Limb (tissue), 2 donors: ENCODE results near the gene DIP2C.

ENCODE experiments used
- DNase-seq, 2 donors: peaks; one replicate each; pipeline ENCODE4 v3.0.0-alpha.2; 2016; ENCODE audit errors: extremely low spot score in 2 of 2

The DIP2C gene

DNA sequence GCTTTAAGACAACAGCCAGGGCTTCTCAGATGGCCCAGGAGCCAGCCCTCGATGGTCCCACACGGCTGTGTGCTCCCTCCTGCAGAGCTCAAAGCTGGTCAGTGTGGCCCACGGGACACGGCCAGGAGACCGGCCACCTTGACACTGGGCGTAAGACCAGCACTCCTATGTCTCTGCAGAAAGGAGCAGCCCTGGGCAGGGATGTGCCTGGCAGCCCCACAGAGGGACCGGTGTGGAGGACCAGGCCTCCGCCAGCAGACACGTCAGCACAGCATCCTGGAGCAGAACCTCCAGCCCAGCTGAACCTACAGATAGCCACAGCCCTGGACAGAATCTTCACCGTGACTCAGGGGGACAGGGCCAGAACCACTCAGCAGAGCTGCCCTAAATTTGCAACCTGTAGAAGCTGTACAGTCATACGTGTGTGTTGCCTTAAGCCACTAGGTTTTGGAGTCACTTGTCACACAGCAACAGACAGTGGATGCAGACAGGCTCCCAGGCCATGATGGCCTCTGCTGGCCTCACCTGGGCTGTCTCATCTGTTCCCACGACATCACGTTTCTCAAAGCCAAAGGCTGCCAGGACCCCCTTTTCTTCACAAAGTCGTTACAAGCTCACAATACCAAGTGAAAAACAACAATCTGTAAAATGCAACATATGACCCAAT is 132.4 kb downstream of the DIP2C start:
- DNase-seq = no peak

DNA sequence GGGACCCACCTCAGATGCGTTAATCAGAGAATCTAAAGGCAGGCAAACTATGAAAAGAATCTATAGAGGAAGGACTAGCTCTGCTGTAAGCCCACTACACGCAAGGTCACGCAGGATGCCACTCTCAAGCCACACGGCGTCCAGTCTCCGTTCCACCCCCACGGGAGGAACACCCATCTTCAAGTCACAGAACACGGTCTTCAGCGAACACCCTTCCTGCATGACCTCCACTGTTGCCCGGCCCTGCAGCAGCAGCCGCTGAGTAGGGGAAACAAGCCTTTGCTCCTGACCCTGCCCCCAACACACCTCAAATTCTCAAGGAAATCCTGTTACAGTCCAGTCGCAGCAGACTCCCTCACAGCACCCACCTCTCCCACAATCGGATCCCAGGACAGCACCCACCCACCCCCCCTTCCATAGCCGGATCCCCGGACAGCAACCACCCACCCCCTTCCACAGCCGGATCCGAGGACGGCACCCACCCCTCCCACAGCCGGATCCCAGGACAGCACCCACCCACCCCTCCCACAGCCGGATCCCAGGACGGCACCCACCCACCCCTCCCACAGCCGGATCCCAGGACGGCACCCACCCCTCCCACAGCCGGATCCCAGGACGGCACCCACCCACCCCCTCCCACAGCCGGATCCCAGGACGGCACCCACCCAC is 133.7 kb downstream of the DIP2C start:
- DNase-seq = no peak

DNA sequence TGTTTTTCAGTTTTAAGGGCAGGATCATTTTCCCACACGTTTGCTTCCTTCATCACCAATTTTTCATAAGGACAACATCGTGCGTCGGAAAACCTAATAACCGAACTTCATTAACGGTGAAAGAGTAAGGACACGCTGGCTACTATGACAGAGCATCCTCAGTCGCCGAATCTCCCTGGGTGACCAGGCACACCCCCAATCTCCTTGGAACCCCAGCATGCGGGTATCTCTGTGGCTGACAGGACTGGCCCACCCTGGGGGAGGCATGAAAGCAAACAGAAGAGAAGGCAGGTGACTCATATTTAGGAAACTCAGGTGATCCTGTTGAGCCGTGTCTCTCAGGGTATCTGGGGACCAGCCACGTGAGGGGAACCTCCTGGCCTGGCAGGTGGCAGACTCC is 134.2 kb downstream of the DIP2C start:
- DNase-seq = no peak

DNA sequence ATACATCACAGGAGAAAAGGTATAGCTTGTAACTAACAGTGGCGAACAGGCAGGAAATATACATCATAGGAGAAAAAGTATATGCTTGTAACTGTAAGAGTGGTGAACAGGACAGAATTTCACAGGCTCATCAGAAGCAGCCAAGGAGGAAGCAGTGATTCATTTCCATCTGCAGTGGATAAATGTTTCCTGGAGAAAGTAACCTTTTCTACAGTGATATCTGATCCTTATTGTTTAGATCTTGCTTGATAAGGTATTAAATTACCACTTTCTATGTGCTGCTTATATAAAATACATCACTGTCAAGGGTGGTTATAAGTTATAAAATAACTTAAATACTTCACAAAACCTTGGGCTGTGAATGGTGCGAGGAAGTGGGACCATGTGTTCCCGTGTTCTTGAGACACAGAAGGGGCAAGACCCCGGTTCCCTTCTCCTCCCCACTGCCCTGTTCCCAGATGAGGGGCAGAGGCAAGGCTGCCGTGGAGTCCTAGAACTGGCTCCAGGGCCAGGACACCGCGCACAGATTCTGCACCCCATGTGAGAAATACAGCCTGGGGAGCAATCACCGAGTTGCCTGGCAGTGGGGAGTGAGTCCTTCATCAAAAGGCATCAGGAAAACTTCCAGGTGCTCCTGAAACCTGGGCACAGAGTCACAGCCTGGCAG is 135.2 kb downstream of the DIP2C start:
- no peak for DNase-seq

DNA sequence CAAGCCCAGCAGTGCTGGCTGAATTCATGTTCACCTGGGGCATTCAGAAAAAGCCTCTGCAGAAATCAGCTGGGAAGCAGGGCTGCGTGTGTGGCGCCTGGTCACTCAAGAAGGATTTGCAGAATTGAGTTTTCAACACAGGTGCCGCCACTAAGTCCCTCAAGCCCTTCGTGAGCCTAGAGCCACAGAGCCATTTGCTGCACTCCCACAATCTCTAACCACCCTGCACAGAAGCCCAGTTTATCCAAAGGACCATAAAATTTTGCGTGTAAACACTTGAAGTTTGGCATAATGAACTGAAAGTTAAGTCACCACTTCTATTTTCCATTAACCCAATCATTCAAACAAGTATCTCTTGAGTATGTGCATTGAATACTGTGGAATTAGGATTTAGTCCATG is 136.2 kb downstream of the DIP2C start:
- no peak for DNase-seq

DNA sequence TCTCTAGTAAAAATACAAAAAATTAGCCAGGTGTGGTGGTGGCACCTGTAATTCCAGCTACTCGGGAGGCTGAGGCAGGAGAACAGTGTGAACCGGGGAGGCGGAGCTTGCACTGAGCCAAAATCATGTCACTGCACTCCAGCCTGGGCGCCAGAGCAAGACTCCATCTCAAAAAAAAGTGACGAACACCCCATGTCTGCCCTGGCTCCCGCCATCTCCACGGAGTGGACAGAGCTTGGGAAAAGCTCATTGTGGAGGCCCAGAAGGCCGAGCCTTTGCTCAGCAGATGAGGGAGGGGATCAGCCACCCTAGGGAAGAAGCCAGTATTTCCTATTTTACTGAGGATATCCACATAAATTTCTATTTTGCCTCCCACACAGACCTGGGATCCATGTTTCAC is 136.8 kb downstream of the DIP2C start:
- DNase-seq = no peak

DNA sequence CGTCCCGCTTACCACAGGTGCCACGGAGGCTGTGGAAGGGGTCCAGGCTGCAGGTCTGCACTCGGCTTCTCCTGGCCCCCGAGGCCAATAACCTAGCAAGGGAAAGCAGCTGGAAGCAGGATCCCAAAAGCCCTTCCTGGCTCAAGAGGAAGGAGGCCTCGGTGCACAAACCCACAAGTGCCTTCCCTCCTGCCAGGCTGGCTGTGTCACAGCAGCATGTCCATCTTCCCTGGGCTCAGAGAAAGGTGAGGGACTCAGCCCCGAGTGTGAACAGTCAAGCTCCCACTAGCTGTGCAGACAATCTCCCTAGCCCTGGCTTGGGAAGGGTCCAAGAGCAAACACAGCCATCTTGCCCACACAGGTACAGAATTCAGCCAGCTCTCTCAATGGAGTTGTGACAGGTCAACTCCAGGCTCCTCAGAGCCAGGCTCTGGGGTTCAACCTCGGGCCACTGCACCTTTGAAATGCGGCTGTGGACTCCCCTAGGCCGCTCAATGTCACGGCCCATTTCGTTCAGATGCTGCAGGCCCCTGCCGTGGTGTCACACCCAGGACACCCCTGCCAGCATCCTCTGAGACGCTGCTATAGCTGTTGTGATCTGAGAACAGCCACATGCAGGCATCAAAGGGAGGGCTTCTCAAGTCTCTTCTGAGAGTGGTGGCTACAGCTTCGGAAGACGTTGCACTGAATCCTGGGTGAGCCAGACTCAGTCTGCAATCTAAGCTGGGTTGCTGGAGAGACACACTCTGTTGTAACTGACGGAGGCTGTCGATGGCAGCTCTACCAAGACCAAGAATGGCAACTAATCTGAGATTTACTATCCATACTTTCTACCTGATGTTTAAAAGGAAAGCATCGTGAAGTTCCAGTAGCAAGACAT is 137.9 kb downstream of the DIP2C start:
- DNase-seq = no peak

DNA sequence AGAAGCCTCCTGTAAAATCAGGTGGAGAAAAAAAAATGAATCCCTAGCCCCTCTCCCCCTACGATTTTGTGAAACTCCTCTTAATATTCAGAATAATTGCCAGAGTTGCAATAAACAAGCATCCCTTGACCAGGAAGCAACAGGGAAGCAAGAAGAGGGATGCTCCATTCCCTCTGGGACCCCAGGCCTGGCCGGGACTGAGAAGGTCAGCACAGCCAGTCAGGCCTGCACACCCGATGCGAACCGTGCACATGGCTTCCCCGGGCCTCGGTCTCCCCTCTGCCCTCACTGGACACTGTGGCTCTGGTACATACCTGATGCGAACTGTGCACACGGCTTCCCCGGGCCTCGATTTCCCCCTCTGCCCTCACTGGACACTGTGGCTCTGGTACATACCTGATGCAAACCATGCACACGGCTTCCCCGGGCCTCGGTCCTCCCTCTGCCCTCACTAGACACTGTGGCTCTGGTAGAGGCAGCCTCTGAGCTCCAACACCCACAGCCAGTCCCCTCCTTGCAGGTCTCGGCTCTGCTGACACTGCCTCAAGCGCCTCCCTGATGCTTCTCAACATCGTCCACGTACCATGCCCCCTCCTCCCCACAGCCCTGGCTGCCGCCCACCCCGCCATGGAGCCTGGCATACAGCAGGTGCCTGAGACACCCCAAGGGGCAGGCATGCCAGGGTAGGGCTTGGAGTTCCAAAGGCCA is 138.6 kb downstream of the DIP2C start:
- DNase-seq = no peak

DNA sequence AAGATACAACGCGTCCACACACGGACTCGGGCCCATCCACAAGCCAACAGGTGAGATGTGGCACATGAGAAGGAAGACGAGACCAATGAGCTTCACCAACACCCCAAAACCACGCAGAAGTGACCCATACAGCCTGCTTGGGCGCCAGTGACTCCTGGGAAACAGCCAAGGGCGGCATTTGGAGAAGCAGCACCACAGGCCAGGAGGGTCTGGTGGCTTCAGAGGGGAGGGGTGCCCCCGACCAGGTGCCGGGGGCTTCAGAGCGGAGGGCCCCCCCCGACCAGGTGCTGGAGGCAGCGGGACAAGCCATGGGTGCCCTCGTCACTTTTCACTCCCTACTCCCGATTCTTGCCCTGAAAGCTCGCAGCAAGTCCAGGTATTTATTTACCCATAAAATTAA is 140.1 kb downstream of the DIP2C start:
- no peak for DNase-seq

DNA sequence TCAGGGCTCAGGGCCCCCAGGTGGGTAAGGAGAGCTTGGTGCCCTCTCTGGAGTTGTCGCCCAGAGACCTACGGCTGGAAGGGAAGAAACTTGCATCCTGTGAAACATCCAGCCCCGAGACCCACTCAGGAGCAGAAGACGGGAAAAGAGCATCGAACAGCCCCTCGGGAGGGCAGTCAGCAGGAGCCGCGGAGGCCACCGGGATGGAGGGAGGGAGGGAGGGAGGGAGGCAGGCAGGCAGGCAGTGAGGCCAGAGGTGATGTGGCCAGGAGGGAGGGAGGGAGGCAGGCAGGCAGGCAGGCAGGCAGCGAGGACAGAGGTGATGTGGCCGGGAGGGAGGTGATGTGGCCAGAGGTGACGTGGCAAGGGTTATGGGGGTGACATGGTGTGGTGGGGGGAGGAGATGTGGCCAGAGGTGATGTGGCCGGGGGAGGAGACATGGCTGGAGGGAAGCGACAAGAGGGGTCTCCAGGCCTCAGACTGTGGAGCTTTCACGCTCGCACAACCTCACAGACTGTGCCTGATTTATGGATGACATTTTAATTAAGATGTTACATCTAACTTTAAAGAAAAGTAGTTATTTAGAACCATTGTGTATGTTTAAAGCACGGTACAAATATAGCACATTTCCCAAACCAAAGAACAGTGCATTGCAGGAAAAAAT is 141.1 kb downstream of the DIP2C start:
- no peak for DNase-seq

DNA sequence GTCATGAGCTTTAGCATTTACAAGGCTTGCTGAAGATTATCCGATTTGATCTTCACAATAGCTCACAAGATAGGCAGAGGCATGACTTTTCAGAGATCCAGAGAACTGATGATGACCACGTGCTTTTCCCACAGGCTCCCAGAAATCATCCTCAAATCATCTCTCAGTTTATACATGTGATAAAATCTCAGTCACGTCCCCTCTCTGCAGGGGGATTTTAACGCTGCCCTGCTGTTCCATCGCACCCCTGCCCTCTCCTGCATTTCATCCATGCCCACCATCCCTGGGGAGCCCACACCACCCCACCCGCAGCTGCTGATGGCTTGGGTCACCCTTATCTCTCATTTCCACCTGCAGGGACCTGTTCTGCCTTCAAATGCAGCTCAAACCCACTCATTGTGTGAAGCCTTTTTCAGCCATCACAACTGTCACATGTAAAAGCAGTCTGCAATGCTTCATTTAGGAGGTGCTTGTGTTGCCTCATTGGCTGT is 141.8 kb downstream of the DIP2C start:
- DNase-seq = no peak

DNA sequence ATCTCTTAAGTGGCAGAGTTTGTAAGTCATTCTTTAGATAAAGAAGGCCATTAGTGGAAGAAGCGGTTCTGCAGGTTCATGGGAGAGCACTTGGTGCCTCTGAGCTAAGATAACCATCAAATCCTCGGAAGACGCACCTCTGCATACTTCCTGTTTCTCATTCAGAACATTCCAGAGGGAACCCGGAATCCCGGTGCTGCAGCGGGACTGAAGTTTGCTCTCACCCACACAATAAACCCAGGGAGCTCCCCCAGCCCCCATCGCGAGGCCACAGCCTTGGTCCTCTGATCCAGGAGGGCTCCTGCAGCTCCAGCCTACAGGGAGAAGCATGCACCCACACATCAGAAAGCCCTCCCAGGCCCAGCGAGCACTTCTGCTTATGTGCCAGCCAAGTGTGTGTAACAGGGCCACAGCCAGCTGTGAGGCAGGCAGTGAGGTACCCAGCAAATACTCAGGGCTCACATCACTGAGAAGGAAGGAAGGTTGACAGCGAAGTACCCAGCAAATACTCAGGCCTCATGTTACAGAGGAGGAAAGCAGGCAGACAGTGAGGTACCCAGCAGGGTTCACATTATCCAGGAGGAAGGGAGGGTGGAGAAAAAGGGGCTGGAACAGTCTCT is 142.4 kb downstream of the DIP2C start:
- DNase-seq = no peak

DNA sequence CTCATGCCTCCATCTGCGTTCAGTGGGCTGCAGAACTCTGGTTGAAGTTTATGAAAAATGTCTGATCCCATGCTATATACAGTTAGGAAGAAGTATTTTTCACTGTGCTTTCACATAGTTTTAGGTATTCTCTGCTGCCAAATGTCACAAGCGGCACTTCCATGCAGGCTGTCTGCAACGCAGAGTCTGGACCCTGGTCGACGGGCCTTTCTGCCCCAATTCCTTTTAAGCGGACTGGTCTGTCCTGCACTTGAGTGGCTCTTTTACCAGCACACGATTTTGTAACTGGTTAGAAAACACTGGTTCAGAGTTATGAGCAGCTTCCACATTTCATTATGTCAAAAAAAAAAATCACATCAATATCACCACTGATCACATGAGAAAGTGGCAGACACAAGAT is 143.0 kb downstream of the DIP2C start:
- no peak for DNase-seq

DNA sequence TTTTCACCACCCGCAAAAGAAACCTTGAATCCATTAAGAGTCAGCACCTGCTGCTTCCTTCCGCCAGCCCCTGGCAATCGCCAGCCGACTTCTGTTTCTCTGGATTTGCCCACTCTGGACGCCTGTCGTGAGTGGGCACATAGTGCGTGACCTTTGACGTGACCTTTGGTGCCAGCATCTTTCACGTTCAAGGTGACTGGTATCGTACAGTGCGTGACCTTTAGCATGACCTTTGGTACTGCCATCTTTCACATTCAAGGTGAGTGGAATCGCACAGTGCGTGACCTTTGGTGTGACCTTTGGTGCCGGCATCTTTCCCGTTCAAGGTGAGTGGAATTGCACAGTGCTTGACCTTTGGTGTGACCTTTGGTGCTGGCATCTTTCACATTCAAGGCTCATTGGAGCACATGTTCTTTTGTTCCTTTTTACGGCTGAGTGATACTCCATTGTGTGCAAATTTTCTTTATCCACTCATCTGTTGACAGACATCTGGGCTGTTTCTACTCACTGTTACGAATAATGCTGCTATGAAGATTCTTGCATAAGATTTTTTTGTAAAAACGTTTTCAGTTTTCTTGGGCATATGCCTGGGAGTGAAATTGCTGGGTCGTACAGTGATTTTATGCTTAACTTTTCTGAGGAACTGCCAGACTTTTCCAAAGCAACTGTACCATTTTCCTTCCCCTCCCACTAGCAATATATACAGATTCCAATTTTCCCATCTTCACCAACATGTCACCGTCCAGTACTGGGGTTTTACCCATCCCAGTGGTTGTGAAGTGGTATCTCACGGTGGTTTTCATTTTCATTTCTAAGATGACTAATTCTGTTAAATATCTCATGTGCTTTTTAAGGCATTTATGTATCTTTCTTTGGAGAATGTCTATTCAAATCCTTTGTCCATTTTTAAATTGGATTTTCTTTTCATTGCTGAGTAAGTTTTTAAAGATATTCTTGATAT is 145.3 kb downstream of the DIP2C start:
- no peak for DNase-seq

DNA sequence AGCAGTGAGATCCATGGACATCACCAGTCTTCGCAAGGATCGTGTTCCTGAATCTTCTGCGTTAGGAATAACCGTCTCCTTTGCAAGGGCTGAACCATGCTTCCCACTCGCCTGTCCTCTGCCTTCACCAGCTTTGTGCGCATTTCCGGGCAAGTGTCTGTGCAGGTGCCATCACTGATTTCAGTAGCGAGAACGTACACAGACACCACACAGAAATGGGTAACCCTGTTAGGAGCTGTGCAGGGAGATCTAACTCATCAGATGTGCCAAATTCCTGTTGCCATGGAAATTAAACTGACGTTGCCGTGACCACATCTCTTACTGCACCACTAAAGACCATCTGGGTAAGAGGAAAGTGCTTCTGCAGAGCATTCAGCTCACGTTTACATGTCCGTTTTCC is 146.3 kb downstream of the DIP2C start:
- DNase-seq = no peak

DNA sequence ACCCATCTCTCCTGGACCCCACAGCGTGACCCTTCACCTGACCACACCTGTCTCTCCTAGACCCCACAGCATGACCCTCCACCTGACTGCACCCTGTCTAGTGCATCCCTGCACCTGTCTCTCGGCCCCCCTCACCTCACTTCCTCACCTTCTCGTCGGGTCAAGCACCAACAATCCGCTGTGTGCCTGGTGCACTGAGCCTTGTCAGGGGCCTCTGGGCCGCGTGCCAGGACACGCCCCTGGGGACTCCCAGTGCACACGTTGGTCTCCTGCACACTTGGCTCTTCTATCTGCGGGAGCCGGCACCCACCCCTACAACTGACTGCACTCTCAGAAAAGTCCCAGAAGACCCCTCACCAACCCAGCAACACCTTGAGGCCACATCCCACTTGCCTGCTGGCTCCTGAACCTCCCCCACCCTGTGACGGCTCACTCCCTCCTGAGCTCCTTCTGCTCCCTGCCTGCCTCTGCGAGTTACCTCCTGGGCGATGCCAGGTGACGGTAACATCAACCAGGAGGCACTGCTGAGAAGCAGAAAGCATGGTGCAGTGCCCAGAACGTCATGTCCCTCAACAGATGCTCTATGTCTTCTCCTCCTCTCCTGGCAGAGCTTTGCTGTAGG is 147.6 kb downstream of the DIP2C start:
- DNase-seq = no peak

DNA sequence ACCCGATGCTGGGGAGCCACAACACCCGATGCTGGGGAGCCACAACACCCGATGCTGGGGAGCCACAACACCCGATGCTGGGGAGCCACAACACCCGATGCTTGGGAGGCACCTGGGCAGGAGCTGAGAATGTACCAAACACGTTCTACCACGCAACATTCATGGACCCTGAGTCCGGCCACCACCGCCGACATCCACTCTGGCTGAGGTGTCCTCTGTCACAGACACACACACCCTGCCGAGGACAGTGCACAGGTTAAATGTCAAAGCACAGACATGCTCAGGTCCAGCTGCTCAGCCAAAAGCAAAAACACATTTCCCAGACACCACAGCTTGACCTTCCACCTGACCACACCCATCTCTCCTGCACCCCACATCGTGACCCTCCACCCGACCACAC is 148.4 kb downstream of the DIP2C start:
- DNase-seq = no peak

DNA sequence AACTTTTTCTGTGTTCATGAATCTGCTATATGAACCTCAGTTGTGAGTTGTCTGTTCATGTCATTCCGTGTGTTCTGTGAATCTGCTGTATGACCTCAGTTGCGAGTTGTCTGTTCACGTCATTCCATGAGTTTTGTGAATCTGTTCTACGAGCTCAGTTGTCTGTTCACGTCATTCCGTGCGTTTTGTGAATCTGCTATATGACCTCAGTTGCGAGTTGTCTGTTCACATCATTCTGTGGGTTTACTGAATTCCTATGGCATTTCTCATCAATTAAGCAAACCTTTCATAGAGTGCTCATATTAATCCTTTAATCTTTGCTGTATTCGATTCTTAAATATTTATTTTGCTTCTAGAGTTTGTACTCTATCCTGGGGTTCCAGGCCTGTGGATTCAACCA is 150.6 kb downstream of the DIP2C start:
- no peak for DNase-seq

DNA sequence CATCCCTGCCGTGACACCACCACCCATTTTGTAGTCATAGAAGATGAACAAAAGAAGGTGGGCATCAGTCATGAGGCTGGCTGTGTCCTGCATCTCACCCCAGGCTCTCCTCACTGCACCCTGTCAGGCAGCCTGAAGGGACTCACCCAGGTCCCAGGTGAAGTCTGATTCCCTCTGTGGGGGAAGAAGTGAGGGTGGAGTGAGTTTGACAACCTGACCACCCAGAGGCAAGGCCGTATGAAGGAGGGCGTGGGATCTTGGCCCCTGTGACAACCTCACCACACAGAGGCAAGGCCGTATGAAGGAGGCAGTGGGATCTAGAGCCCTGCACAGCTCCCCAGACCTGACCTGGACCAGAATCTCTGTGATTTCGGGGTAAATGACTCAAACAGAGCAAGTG is 152.5 kb downstream of the DIP2C start:
- DNase-seq = no peak
